GM23338 (cell line): ENCODE data around the gene FOXA2. TPM values are rescaled to one million over a fixed set of nuclear protein-coding genes. Genes with fewer than 3 reads are reported as not detected.

Experiments used
- ATAC-seq: fragments of 200-7000 bp; cut with Tn5 transposase; 3 replicates; pipeline ENCODE4 v1.9.1; 2020
- DNase-seq: peaks from one replicate; pipeline ENCODE4 v3.0.0-alpha.2; 2015; ENCODE audit warnings: low spot score
- H2AFZ ChIP-seq: fragments of 200-600 bp; sonication (generic); 2 replicates; pipeline ENCODE4 v1.8.0; 2016; ENCODE audit warnings: antibody characterized with exemption, mild to moderate bottlenecking, moderate library complexity
- H3F3A ChIP-seq: fragments of 200-600 bp; sonication (generic); replicated peaks from 2 replicates; pipeline ENCODE4 v1.8.0; 2017; ENCODE audit warnings: antibody characterized with exemption, mixed run types, low read depth
- H3K27ac ChIP-seq: fragments of 200-600 bp; sonication (generic); 2 replicates; pipeline ENCODE4 v1.6.1; 2016; ENCODE audit warnings: low read depth
- H3K27me3 ChIP-seq: fragments of 200-600 bp; sonication (generic); 2 replicates; pipeline ENCODE4 v1.8.0; 2016; ENCODE audit warnings: mild to moderate bottlenecking, mixed run types, moderate library complexity; ENCODE audit not compliant: insufficient read depth
- H3K36me3 ChIP-seq: fragments of 200-600 bp; sonication (generic); 2 replicates; pipeline ENCODE4 v1.8.0; 2016; ENCODE audit warnings: mild to moderate bottlenecking; ENCODE audit not compliant: insufficient read depth
- H3K4me1 ChIP-seq: fragments of 200-600 bp; sonication (generic); 2 replicates; pipeline ENCODE4 v1.8.0; 2016; ENCODE audit warnings: mild to moderate bottlenecking, moderate library complexity; ENCODE audit not compliant: insufficient read depth
- H3K4me2 ChIP-seq: fragments of 200-600 bp; sonication (generic); 2 replicates; pipeline ENCODE4 v1.7.1; 2017; ENCODE audit warnings: mixed run types
- H3K4me3 ChIP-seq: fragments of 200-600 bp; sonication (generic); 2 replicates; pipeline ENCODE4 v1.6.1; 2016; ENCODE audit warnings: mixed run types
- H3K79me2 ChIP-seq: fragments of 200-600 bp; sonication (generic); replicated peaks from 2 replicates; pipeline ENCODE4 v1.8.0; 2017; ENCODE audit warnings: mild to moderate bottlenecking; ENCODE audit not compliant: insufficient read depth
- H3K9me2 ChIP-seq: fragments of 200-600 bp; sonication (generic); 2 replicates; pipeline ENCODE4 v1.8.0; 2017; ENCODE audit not compliant: insufficient read depth
- H4K20me1 ChIP-seq: fragments of 200-600 bp; sonication (generic); replicated peaks from 2 replicates; pipeline ENCODE4 v1.8.0; 2017; ENCODE audit warnings: mild to moderate bottlenecking; ENCODE audit not compliant: insufficient read depth
- H3K27ac Mint-ChIP-seq: 2 replicates; pipeline ENCODE4 v1.8.0; 2020; ENCODE audit warnings: inconsistent platforms, mild to moderate bottlenecking, moderate library complexity, mixed read lengths
- H3K27me3 Mint-ChIP-seq: 3 replicates; pipeline ENCODE4 v1.8.0; 2022; ENCODE audit warnings: low read depth, mild to moderate bottlenecking, moderate library complexity, mixed read lengths, inconsistent platforms; ENCODE audit not compliant: insufficient read depth, poor library complexity
- H3K36me3 Mint-ChIP-seq: 3 replicates; pipeline ENCODE4 v1.8.0; 2021; ENCODE audit warnings: low read depth, mild to moderate bottlenecking, inconsistent platforms, moderate library complexity, mixed read lengths
- H3K4me1 Mint-ChIP-seq: 3 replicates; pipeline ENCODE4 v1.8.0; 2020; ENCODE audit warnings: mild to moderate bottlenecking, inconsistent platforms, mixed read lengths
- H3K4me3 Mint-ChIP-seq: 3 replicates; pipeline ENCODE4 v1.8.0; 2021; ENCODE audit warnings: moderate library complexity, mild to moderate bottlenecking, inconsistent platforms, mixed read lengths
- H3K9me3 Mint-ChIP-seq: 3 replicates; pipeline ENCODE4 v1.8.0; 2020; ENCODE audit warnings: moderate library complexity, mild to moderate bottlenecking, inconsistent platforms, mixed read lengths
- CREB1 ChIP-seq: fragments of 250-450 bp; sonication (Bioruptor Pico); IDR thresholded peaks from 2 replicates; pipeline ENCODE4 v1.5.0; 2020; ENCODE audit warnings: low read depth, mild to moderate bottlenecking, moderate library complexity
- CTCF ChIP-seq, 2 experiments: fragments of 200-600 bp in 1 of 2; sonication (generic) in 1 of 2; conservative IDR thresholded peaks; 2 replicates each; pipeline versions ENCODE4 v1.5.1 to v1.6.1; 2016 to 2017; ENCODE audit warnings: antibody characterized with exemption in 2 of 2, low read depth in 2 of 2, mild to moderate bottlenecking in 2 of 2, moderate library complexity in 1 of 2
- ETS1 ChIP-seq: IDR thresholded peaks from 2 replicates; pipeline ENCODE4 v1.6.1; 2016; ENCODE audit warnings: antibody characterized with exemption
- EZH2 ChIP-seq: fragments of 200-600 bp; sonication (generic); IDR thresholded peaks from one replicate; pipeline ENCODE4 v1.8.0; 2017; ENCODE audit warnings: antibody characterized with exemption, mild to moderate bottlenecking, low read depth; ENCODE audit not compliant: unreplicated experiment
- EZH2phosphoT487 ChIP-seq: fragments of 200-600 bp; sonication (generic); IDR thresholded peaks from one replicate; pipeline ENCODE4 v1.8.1; 2018; ENCODE audit warnings: antibody characterized with exemption; ENCODE audit not compliant: unreplicated experiment
- JUNB ChIP-seq: IDR thresholded peaks from one replicate; pipeline ENCODE4 v1.6.1; 2016; ENCODE audit warnings: antibody characterized with exemption; ENCODE audit not compliant: unreplicated experiment
- NANOG ChIP-seq: IDR thresholded peaks from 2 replicates; pipeline ENCODE4 v1.6.1; 2016; ENCODE audit warnings: antibody characterized with exemption, borderline replicate concordance
- POLR2AphosphoS5 ChIP-seq: IDR thresholded peaks from 2 replicates; pipeline ENCODE4 v1.6.1; 2016; ENCODE audit warnings: antibody characterized with exemption, low read depth
- REST ChIP-seq: IDR thresholded peaks from one replicate; pipeline ENCODE4 v1.6.1; 2018; ENCODE audit warnings: antibody characterized with exemption; ENCODE audit not compliant: unreplicated experiment
- STAT1 ChIP-seq: IDR thresholded peaks from one replicate; pipeline ENCODE4 v1.6.1; 2016; ENCODE audit warnings: antibody characterized with exemption; ENCODE audit not compliant: unreplicated experiment
- ZNF114 ChIP-seq: fragments of 250-450 bp; sonication (Bioruptor Pico); IDR thresholded peaks from 2 replicates; pipeline ENCODE4 v1.5.0; 2020; ENCODE audit warnings: mild to moderate bottlenecking, moderate library complexity
- ZNF331 ChIP-seq: fragments of 250-450 bp; sonication (Bioruptor Pico); IDR thresholded peaks from 2 replicates; pipeline ENCODE4 v1.5.0; 2020; ENCODE audit warnings: low read depth, mild to moderate bottlenecking, moderate library complexity
- ZNF462 ChIP-seq: fragments of 250-450 bp; sonication (Bioruptor Pico); IDR thresholded peaks from 2 replicates; pipeline ENCODE4 v1.5.0; 2020; ENCODE audit warnings: mild to moderate bottlenecking, moderate library complexity
- polyA plus RNA-seq: library from polyadenylated mRNA; unstranded; fragments of >200 nt; fragmentation: Nextera tagmentation; extraction: Ambion mirVana; gene quantifications from 2 replicates; pipeline ENCODE4 v1.2.1, GENCODE V29; 2016
- total RNA-seq: library from RNA; depleted of rRNA; stranded (reverse); fragments of >200 nt; shearing (Covaris generic); gene quantifications from 2 replicates; pipeline ENCODE4 v1.2.3, GENCODE V29; 2014

FOXA2 gene
- total and polyA plus RNA-seq, 2 experiments from 2014 or later = not detected

- Mint-ChIP-seq H3K9me3 (peaks cover 6% of the 10 kb centered on the region; the same call in 2 of the 3 replicates), H3K27ac (no peak overlapping the region), H3K4me3 (no peak overlapping the region), H3K4me1 (no peaks in the 10 kb centered on the region), H3K36me3 (no peaks in the 10 kb centered on the region), H3K27me3 (peaks cover 2% of the 10 kb centered on the region)
- peaks cover 13% of the 10 kb centered on the region; the same call in 1 of the 2 replicates for H3K9me2 ChIP-seq
- no peak overlapping the region for H3K4me2 ChIP-seq
- TF ChIP-seq ZNF114 (no peak), ZNF331 (CRISPR knock-in tag) (no peak), ETS1 (no peak), POLR2AphosphoS5 (no peak), EZH2phosphoT487 (no peak), CREB1 (CRISPR knock-in tag) (no peak), ZNF462 (CRISPR knock-in tag) (no peak), REST (no peak), CTCF (conservative IDR thresholded peaks at IDR 0.05; ENCODE audit: low read depth in 2 of 2) (no peak), JUNB (no peak), STAT1 (no peak), EZH2 (no peak), NANOG (no peak)
- DNase-seq (no peak), ATAC-seq (no peak)
- H3K4me3 ChIP-seq = no peak overlapping the region
- no peaks in the 10 kb centered on the region for H3K79me2 ChIP-seq
- H3K36me3 ChIP-seq = no peaks in the 10 kb centered on the region
- no peaks in the 10 kb centered on the region for H3F3A ChIP-seq
- no peaks in the 10 kb centered on the region for H3K27me3 ChIP-seq
- no peaks in the 10 kb centered on the region for H3K4me1 ChIP-seq
- no peak overlapping the region for H3K27ac ChIP-seq
- H2AFZ ChIP-seq = no peak overlapping the region
- H4K20me1 ChIP-seq = no peaks in the 10 kb centered on the region
These were observed 39.3 kb downstream of the FOXA2 start for GRCh38 chr20:22545045-22545444.
